HG02840 (cell line): ENCODE measurements around the gene RPH3AL.

Experiments used
- ATAC-seq: cut with Tn5 transposase; IDR thresholded peaks from one replicate; pipeline ENCODE4 v1.9.1; 2021; ENCODE audit warnings: mild to moderate bottlenecking, moderate library complexity, moderate number of reproducible peaks; ENCODE audit not compliant: unreplicated experiment, low FRiP score

RPH3AL gene

DNA sequence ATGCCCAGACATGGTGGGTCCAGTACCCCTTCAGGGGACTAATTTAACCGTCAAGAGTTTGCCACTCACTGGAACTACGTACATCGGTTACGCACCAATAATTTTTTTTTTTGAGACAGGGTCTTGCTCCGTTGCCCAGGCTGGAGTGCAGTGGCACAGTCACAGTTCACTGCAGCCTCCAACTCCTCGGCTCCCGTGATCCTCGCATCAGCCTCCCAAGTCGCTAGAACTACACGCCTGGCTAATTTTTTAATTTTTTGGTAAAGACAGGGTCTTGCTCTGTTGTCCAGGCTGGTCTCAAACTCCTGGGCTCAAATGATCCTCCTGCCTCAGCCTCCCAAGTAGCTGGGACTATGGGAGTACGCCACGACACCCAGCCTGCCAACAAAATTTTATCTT, 15.6 kb downstream of the RPH3AL start:
- no peak for ATAC-seq

DNA sequence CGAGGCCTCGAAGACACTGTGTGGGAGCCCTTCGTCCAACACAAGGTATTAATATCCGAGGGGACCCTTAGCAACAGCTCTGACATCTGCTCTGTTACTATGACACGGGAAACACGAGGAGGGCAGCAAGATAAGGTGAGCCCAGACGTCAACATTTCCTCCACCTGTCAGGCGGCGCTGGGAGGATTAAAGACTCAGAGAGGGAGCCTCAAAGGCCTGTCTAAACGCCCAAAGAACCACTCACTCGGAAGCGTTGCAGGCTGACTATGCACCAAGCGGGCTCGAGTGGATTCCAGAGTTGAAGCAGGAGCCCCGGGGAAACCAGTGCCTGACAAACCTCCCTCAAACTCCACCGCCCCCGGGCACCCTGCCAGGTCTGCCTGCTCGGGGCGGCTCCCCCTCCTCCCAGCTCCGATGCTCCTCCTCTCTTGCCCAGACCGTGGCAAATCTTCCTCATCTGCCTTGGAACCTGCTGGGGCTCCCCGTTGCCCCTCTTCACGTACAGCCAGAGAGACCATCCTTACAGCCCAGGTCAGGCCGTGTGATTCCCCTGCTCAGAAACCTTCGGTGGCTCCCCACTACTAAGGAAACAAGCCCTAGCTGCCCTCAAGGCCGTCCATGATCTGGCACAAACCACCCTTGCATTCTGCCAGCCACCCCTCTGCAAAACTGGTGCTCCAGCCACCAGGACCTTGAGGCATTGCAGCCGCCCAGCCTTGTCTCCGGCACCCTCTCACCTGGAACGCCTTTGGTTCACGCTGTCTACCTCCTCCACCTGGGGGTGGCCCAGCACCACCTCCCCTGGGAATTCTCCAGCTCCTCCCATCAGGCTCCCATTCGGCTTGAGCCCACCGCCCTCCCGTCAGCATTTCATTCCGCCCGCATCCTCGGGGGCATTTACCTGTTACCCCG, 16.2 kb downstream of the RPH3AL start:
- ATAC-seq: no peak

DNA sequence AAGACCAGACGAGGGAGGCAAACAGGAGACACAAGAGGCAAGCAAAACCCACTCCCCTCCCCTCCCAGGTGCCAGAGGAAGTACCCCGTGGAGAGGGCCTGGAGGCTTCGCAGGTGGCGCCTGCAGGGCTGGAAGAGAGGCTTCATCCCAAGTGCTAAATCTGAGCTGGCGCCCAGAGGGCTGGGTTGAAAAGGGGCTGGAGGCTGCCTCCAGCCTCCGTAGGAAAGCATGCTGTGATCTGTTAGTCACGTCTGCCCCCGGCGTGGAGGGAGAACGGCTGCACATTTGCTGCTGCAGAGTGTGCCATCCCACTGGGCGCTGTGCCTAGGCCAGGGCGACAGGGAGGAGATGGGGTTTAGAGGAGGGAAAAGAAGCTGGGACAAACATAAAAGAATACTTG, 16.9 kb downstream of the RPH3AL start:
- ATAC-seq: no peak

DNA sequence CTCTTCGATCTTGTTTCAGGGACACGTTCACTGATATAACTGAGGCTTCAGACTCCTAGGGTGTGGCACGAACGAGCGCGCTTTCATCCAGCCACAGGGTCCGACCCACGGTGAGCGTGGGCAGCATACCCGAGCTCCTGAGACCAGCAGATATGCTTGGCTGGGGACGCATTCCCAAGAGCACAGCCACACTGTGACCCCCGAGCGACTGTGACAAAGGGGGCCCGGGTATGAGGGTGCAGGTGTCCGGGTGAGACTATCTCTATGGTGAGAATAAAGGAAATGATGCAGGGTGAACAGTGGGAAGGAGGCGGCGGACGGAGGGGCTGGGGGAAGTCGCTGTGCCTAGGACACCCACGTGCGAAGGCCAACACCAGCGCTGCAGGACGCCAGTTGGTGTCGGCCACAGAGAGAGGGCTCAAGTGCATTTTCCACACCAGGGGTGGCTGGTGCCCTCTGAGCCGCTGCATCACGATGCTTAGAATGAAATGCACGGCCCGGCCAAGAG, 17.6 kb downstream of the RPH3AL start:
- no peak for ATAC-seq

DNA sequence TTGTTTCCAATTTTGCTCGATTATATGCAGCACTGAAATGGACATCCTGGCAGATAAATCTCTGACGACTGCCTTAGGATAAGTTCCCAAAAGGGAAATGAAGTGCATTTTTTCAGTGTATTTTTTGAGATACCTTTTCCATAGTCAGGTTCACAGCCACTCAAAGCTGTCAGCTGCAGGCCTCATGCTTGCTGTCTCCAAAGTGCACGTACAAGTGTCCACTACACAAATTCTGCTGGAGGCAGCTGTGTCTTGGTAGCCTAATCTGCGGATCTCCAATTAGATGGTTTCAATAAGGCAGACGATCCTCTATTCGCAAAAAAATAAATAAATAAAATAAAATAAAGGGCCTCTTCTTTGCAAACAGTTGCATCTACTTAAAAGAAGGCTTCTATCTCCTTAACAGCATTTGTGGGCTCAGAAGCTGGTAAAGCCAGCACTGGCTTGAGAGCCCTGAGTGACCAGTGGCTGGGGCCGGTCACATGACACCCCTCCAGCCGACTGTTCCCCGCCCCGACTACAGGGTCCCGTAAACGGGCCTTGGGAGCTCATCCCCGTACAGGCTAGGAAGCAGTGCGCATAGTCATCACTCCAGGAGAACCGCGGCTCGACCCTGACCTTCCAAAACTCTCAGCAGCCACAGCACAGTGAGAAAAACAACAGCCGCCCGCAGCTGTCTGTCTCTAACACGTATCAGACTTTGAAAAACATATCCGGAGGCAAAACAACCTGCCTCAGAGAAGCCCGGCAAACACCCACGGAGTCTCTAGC, 18.8 kb downstream of the RPH3AL start:
- ATAC-seq: no peak

DNA sequence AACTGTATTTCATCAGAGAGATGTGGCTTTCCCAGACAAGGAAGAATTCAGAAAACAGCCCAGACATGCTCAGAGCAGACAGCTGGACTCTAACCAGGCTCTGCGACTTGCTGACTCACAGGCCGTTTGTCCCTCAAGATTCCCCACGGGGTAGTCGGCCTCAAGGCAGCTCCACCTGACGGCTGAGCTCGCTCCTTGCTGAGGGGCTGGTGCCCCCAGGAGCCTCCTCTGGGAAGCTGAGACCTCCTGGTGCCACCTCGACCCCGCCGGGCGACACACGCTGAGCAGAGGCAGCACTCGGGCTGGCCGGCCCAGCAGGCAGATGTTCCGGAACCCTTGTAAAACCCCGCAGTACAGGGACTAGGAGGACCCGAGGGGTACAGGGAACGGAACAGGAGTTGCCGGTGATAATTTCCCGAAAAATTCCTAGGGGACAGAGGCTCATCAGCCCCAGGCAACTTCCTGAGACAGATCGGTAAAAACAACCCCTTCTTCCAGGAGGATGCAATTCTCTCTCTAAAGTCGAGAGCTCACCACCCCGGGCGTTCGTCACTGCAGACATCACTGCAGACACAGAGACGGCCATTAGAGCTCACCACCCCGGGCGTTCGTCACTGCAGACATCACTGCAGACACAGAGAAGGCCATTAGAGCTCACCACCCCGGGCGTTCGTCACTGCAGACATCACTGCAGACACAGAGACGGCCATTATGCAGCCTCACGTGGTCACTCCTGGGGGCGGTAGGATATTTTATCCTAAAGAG, 19.9 kb downstream of the RPH3AL start:
- ATAC-seq: no peak

DNA sequence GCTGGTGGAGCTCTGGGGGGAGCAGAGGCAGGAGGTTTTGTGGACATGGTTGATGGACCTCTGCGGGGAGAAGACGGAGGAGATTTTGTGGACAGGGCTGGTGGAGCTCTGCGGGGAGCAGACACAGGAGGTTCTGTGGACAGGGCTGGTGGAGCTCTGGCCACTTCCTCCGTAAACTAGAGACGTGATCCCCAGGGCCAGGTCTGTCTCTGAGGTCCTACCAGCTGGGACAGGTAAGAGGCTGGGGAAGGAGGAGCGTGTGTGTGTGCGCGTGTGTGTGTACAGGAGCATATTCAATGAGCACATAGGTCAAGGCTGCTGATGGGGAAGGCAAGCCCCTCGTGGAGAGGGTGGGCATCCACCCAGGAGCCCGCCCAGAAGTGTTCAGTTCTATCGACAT, 20.6 kb downstream of the RPH3AL start:
- no peak for ATAC-seq

DNA sequence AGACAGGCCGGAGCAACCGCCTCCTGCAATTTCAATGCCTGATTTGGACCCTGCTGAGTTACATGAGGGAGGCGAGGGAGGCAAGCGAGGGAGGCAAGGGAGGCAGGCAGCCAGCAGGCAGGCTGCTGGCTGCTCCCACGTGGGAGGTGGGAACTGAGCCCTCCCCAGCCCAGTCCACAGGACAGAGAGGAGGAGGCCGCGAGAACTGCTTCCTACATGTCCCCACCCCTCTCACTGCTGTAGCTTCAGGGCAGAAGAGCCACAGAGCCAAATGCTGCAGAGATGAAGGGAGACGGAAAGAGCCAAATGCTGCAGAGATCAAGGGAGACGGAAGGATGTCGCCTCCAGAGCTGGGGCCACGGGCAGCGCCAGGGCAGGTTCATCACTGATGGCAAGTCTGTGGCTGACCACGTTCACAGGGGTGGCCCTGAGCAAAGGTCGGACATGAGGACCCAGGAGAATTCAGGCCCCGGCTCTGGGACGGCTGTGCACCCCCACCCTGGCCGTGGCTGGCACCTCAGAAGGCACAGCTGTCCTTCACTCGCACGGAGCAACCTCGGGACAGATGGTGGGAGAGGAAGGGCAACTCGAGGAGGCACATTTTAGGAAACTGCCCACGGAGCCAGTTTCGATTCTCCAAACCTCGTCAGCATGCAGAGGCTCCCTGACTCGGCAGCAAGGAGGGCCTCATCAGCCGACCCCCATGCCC, 21.5 kb downstream of the RPH3AL start:
- ATAC-seq: no peak

DNA sequence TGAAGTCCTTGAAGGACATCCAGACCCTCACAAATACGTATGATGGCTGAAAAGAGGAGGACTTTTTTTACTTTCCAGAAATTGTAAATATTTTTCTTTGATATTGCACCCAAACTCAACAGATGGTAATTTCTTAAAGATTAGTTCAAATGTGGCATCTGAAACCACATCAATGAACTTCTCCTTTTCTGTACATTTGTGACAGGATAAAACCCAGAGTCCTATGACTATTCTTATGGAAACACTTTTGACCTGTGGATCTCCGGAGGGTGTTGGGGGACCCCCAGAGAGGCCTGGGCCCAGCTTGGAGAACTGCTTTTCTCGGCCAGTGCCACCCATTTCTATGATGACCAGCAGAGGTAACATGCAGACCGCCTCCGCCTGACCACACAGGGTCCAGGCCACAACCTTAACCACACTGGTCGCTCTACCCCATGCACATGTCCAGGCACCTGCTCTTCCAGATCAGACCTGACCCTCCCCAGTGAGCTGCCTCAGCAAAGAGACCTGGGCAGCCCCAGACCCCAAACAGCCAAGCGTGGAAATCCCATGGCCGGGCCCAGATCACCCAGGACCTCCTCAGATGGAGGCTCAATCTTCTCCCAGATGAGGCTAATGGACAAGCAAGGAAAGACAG, 22.7 kb downstream of the RPH3AL start:
- no peak for ATAC-seq

DNA sequence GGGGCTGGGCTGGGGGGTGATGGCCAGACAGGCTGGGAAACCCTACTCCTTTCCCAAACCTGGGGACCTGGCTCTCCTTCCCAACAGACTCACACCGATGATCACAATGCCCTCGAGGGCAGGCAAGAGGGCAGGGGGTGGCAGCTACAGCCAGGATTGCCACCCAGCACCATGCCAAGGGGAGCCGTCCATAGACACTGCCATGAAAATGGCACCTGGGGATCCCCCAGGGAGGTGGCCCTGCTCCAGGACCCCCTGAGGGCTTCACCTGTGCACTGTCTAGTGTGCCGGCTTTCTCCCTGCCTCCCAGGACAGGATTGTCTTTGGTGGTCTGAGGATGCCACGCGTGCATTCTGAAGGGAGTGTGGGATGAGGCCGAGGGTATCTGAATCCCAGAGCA, 24.6 kb downstream of the RPH3AL start:
- no peak for ATAC-seq

DNA sequence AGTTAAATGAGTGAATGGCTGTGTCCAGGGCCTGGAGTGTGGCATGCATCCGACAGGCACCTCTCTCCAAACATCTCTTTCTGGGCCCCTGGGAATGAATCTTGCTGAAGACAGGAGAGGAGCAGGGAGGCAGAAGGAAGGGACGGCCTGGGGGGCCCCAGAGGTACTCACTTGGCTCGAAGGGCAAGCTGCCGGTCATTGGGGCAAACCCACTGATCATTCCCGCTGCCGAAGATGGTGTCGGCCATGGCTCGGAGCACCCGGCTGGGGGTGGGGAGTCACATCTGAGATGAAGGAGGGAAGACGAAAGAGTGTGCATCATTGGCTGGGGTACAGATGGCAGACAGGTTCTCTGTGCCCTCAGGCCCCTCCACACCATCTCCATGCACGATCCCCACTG, 25.3 kb downstream of the RPH3AL start:
- no peak for ATAC-seq

DNA sequence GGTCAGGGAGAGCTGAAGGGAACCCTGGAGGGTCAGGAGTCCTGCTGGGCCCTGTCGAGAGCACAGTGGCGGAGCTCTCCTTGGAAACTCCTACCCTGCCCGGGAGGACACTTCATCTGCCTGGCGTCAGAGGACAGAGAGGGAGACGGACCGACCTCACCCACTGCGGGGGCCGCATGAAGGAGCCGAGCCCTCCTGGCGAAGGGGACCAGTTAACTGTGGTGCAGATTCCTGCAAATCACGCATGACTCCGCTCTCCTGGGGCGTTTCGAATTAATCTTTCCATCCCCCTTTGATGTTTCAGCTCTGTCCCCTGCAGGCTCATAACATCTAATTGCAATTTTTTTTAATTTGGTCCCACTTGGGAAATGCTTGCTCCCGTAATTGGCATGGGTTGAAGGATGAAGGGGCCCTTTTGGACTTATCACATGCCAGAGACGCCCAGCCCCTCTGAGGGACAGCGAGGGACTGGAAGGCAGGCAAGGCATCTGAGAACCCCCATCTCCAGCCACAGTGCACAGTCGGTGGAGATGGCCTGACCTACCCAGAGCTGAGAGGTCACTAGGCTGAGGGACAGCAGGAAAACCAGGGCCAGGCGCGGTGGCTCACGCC, 26.5 kb downstream of the RPH3AL start:
- no peak for ATAC-seq

DNA sequence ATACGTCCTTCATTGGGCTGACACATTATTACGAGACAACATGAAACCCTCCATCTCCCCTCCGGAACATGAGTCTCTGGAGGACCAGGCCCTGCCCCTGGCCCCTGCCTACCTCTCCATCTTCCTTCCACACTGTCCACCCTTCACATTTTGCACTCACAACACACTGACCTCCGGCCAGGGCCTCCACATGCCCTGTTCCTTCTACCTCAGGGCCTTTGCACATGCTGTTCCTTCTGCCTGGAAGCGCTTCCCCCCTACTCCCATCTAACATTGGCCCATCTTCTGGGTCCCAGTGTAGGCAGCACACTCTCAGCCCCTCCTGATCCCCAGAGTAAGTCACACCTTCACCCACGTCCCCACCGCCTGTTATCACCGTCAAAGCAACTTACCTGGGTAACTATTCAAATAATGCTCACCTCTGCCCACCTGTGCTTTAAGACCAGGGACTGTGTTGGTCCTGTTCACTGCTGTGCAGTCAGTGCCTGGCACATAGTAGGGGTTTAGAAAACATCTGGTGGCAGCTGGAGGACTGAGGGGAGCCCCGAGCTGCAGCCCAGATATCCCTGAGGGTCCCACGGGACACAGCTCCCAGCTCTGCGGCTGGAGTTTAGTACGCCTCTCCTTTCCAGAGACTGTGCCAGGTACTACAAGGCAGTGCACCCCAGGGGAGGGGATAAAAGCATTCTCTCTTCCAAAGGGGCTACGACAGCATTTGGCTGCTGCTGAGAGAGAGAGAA, 27.2 kb downstream of the RPH3AL start:
- no peak for ATAC-seq

DNA sequence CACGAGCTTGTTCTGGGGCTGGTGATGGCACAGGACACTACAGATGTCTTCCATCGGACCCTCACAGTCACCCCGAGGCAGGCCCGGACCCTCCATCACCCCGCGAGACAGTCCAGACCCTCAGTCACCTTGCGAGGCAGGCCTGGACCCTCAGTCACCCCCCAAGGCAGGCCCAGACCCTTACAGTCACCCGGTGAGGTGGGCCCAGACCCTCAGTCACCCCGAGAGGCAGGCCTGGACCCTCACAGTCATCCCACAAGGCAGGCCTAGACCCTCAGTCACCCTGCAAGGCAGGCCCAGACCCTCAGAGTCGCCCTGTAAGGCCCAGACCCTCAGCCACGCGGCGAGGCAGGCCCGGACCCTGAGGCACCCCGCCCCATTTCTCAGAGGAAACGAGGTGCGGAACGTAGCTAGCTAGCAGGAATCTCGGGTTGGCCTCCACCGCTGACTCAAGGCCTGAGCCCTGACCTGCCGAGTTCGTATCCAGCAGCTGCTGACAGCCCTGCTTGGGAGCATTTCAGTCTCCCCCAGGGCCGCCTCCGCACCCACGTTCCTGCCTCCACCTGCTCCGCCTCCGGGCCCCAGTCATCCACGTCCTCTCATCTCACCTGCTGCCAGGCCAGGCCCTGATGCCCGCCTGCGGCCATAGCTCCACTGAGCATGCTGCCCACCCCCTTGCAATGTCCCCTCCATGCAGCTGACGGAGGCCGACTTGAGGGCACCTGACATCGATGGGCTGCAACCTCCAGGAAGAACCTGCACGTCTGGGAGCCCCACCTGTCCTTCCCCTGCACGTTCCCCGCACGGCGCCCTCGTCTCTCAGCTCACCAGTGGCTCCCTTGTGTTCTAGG, 28.7 kb downstream of the RPH3AL start:
- no peak for ATAC-seq

DNA sequence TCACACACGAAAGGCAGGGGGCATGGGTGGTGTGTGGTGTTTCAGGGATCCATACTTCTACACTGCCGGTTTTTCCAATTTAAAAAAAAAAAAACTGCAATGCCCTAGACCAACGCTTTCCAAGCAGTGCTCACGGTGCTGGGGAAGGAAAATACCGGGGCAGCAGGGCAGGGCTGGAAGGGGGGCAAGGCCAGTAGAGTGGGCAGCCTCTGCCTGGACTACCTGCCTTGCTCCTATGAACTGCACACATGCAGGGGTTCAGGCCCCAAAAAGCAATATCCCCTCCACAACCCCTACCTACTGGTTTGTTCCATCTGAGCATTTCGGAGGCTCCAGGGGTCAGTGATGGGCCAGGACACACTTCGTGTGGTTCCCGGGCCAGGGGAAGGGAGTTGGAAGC, 29.4 kb downstream of the RPH3AL start:
- no peak for ATAC-seq

DNA sequence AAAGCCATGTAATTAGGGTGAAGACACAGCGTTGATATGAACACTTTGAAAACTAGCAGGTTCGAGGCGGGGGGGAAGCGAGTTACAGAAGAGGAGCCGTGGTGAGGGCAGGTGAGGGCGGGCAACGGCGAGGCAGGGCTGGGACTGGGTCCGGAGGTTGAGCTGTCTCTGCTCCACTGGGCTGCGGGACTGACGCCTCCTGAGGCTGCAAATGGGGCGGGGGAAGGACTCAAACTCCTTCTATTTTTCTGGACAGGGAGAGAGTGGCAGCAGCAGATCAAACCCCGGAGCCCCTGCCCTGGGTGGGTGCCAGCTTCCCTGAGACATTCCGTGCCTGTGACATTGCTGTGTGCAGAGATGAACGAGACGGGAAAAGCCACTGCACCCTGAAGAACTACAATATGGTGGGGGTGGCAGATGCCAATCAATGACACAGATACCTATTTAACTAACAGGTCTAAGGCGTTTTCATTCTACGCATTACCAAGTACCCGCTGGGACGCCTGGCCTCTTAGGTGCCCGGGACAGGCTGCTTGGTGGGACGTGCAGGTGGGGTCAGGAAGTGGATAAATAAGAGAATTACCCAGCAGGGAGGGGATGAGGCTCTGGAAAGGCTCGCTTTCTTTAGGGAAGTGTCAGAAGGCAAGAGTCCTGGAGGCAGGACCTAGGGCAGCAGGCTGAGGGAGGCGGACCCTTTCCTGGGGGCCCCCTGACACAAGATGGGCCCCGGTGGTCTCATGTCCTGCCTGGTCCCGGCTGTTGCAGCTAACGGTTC, 30.4 kb downstream of the RPH3AL start:
- ATAC-seq: no peak

DNA sequence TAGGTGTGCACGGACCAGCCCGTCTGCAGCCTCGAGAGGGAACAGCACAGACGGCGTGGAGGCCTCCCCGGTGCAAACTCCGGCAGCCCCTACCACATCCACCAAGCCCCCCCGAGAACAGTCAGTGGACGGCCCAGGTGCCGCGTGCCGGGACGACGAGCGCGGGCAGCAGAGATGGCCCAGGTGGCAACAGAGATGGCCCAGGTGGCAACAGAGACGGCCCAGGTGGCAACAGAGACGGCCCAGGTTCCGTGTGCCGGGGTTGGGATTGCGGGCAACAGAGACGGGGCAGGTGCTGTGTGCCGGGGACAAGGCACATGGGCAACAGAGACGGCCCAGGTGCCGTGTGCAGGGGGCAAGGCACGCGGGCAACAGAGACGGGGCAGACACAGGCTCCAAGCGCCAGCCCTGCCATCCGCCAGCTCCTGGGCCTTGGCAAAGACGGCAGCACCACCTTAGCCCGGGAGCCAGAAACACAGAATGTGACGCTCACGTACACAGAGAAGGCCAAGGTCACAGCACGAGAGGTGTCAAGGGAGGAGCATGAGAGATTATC, 31.1 kb downstream of the RPH3AL start:
- ATAC-seq: no peak
